GM21528 (cell line): ENCODE results near the gene JMJD8.

Experiments
- ATAC-seq: cut with Tn5 transposase; IDR thresholded peaks from one replicate; pipeline ENCODE4 v1.9.1; 2021; ENCODE audit warnings: mild to moderate bottlenecking, moderate library complexity; ENCODE audit not compliant: unreplicated experiment, low FRiP score

The JMJD8 gene, protein sequence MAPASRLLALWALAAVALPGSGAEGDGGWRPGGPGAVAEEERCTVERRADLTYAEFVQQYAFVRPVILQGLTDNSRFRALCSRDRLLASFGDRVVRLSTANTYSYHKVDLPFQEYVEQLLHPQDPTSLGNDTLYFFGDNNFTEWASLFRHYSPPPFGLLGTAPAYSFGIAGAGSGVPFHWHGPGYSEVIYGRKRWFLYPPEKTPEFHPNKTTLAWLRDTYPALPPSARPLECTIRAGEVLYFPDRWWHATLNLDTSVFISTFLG

DNA sequence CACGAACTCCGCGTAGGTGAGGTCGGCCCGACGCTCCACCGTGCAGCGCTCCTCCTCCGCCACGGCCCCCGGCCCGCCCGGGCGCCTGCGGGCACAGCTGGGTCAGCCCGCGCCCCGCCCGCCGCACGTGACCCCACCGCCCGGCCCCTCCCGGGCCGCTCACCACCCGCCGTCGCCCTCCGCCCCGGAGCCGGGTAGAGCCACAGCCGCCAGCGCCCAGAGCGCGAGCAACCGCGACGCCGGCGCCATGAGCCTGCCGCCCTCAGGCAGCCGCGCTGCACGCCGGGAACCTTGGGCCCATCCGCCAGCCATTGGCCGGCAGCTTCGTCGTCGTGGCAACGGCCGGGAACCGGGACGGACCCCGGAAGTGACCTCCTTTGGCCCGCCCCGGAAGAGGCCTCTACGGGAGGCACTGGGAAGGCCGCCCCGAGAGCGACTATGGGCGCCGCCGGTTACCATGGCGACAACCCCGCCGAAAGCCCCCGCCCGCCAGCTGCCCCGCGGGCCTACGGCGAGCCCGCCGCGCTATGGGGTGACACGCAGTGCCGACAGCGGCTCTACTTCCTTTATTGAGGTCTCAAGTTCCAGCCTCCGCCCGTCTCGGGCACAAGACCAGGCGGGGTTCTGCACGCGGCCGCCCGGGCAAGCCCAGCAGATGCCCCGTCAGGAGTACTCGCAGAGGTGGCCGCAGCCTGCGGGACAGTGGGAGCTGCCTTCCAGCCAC, at the start of gene JMJD8:
Gene JMJD8, minus strand, starts transcription at position 264 of the 724 bp plus-strand sequence. Its CDS starts 15 bp downstream, at position 249.
- ATAC-seq, result peak; percentile 50

DNA sequence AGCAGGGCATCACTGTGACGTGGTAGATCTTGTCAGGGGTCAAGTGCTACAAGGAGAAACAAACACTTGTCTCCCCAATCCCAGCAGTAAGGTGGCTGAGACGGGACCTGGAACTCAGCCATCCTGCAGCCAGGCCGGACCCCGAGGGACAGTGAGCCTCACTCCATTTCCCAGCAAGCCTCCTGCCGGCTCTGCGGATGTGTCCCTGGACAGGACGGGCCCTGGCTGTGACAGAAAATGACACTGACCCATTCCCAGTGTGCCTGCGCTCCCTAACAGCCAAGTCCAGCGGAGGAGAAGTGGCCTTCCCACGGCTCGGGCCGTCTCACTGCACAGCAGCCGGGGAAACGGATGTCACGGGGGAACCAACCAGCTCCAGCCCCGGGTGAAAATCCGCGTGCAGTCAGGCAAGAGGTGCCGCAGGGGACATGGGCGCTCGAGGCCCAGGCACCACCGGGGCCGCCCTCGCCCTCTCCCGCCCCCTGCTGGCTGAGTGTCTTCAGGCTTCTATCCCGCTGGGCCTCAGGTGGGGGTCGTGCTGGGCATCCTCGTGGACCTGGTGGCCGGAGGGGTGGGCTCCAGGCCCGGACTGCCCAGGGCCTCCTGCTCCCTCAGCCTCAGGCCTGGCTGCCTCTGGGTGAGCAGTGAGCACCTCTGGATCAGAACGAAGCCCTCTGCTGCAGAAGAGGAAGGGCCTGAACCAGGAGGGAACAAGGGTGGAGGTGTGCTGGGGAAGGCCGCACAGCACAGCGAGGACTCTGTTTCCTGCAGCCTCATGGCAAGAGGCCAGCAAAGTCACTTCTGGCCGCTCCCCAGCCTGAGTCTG, 49.5 kb upstream of the JMJD8 start:
- ATAC-seq, result no peak

DNA sequence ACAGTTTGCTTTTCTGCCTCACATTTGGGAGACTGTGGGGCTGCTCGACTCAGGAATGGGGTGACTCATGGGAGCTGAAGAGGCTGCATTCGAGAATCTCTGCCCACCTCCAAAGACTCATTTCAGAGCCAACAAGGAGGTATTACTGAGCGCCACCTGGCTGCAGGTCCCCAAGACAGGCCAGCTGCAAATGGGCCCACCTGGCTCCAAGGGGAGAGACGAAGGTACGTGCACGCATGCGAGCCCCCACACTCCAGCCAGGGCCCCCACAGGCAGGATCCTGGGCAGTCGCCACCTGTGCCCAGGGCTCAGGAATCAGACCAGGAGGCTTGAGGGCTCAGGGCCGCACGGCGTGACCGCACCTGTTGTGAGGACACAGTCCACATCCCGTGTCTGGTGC, 48.8 kb upstream of the JMJD8 start:
- ATAC-seq, result no peak

DNA sequence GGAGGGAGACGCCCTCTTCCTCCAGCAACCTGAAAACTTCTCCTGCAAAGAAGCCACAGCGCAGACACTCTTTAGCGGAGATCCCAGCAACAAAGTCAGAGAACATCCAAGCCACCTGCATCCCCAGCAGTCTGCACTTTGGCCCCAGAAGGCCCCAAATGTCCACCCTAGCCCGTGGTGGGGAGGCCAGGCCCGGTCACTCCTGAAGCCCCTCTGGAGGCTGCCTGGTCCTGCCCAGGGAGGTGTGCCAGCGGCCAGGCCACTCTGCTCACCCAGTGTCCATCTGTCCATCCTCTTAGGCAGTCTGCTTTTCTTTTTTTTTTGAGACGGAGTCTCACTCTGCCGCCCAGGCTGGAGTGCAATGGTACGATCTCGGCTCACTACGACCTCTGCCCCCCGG, 48.2 kb upstream of the JMJD8 start:
- no peak for ATAC-seq

DNA sequence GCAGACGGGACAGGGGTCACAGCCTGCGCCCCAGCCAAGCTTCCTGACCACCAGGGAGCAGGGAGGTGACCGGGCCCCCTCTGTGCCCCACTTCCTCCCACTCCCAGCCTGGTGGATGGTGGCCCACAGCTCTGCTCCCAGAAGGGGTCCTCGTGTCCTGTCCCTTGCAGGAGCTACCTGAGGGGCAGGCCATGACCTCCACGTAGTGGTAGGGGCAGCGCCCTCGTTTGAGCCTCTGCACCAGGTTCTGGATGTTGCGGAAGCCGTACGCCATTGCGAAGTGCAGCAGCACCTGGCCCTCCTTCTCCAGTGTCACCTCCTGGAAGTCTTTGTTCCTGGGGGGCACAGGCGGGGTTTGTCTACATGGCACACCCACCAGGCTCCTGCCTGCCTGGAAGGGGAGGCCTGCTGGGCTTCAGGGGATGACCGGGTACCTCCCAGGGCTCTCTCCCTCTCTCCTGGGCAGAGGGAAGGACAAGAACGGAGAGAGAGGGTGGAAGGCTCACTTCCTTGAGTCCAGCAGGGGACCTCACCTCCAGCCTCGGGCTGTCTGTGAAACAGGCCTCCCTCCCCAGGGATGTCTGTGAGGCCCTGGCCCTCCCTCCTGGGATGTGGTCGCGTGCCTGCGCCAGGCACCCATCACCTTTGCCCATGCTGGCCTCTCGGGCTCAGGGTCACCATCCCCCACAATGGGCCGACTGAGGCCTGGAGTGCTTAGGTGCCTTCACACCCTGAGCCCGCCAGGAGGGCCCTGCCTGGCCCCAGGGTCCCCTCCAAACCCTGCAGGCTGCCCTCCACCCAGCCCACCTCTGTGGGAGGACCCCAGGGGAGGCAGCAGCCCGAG, 46.8 kb upstream of the JMJD8 start:
- no peak for ATAC-seq

DNA sequence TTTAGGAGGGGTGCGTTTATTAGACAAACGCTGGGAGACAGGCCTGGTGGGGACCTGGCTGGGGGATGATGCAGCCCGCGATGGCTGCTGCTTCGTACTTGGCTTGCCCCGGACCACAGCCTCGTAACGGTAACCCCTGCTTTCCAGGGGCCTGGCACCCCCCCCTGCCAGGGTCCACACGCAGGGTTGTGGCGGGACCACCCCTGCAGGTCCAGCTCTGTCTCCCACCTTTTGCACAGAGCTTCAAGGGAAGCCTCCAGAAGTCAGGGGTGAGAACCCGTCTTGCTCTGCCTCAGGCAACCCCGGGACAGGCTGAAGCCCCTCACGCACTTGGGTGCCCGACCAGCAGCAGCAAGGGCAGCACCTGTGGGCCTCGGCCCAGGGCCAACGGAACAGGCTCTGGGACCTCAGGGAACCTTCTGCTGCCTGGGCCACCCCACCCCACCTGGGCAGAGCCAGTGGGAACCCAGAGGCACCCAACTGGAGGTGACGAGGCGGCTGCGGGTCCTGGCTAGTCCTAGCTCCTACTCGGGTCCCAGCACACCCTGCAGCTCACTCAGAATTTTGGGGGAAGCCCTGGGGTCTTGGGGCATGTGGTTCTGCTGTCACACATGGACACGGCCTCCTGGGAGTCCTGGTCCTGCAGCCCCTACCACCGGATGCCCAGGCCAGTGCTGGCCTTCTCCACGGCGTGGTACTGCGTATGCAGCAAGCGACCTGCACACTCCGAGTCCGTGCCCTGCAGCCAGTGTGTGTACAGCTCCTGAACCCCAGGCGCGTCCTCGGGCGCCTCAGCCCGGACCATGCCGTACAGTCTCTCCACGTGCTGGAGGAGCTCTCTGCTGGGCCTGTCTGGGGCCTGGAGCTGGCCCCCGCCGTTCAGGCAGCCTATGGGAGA, 45.9 kb upstream of the JMJD8 start:
- no peak for ATAC-seq

DNA sequence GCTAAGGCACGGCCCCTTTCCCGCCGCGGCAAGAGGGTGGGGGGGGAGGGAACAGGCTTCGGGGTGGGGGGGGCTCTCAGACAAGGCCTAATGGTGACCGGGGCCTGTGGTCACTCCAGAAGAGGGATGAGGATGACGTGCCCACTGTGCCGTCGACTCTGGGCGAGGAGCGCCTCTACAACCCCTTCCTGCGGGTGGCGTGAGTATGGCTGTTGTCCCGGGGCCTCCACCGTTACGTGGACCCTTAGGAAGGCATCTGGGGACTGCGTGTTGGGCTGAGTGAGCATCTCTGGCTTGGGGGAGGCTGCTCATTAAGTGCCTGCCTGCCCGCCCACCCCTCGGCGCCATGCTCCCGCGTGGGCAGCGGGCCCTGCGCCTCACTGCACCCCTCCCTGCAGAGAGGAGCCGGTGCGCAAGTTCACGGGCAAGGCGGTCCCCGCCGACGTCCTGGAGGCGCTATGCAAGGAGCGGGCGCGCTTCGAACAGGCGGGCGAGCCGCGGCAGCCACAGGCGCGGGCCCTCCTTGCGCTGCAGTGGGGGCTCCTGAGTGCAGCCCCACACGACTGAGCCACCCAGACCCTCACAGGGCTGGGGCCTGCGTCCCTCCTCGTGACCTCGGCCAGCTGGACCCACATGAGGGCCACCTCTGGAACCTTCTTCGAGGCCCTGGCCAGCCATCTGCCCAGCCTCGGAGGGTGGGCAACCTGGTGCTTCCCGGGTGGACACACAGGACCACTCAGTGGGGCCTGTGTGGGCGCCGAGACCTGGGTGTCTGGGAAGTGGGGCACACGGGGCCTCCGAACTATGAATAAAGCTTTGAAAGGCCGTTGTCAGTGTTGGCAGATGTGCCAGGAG, 45.0 kb upstream of the JMJD8 start:
- no peak for ATAC-seq

DNA sequence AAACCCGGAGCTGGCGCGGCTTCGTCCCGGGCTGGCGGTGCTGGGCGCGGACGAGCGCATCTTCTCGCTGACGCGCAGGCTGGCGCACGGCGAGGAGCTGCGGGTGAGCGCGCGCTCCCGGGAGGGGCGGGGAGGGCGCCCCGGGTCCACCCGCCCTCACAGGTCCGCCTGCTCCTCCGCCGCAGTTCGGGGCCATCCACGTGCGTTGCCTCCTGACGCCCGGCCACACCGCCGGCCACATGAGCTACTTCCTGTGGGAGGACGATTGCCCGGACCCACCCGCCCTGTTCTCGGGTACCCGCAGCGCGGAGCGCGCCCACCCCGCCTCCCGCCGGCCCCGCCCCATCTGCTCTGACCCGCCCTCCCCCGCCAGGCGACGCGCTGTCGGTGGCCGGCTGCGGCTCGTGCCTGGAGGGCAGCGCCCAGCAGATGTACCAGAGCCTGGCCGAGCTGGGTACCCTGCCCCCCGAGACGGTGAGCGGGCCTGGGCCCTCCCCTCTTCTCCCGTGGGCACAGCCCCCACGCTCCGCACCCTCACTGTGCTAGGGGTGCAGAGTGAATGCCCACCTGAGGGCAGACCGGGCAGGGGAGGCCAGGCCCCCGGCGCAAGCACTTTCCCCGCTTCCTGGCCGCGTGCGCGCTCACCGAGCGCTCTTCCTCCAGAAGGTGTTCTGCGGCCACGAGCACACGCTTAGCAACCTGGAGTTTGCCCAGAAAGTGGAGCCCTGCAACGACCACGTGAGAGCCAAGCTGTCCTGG, 44.2 kb upstream of the JMJD8 start:
- ATAC-seq, result no peak

DNA sequence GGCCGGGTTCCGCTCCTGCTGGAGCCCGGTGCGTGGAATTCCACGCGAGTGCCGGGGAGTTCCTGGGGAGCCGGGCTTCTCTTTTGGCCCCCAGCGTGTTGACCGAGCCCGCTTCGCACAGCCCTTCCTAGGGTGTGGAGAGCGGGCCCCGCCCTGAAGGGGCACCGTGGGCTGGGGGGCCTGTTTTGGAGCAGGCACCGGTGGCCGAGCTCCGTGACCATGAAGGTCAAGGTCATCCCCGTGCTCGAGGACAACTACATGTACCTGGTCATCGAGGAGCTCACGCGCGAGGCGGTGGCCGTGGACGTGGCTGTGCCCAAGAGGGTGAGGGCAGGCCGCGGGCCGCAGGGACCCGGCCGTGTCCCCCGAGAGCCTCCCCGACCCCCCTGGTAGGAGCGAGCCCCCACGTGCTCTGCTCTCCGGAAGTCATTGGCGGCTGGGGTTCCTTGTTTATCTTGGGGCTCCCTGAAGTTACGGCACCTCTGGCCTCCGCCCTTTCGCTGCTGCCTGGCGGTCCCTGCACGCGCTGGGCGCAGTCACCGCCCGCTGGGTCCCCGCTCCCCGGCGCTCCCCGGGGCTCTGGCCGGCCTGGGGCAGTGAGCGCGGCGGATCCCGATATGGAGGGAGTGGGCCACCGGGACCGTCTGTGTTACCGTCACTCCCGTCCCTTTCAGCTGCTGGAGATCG, 43.3 kb upstream of the JMJD8 start:
- ATAC-seq, result no peak

DNA sequence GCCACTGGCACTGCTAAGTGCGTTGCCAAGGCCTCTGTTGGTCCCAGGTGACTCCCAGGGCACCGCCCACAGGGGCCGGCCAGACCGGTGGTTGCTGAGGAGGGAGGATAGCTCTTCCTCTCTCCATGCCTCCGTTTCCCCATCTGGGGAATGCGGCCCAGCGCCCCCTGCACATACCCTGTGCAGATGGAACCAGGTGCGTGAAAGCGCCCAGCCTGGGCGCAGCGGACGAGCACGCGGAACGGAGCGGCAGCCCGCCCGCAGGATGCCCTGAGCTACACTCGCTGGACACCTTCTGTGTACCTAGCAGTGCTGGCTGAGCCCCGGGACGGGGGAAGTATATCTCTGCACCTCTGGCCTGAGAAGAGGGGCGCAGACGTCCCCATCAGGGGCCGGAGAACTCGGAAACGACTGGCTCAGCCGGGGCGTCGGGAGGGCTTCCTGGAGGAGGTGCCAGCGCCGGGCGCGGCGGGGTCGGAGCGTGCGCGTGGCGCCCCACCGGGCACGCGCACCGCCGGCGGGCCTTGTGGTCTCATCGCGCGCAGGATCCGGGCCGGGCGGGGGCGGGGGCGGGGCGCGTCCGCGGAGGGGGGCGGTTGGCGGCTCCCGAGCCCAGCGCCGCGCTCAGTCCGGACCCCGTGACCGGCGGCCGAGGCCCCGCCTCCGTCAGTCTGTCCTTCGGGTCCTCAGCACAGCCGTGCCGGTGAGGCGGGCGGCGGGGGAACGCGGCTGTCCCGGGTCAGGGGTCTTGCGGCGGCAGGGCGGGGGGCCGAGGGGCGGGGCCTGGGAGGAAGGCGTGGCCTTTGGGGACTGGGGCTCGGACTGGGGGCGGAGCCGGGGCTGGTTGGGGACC, 42.5 kb upstream of the JMJD8 start, which contains the start of the genes CCDC78 and HAGHL:
Gene CCDC78, minus strand, starts transcription at position 6 of the 853 bp plus-strand sequence. CDS start 76 bp downstream, outside the sequence.
Gene HAGHL, plus strand, starts transcription at position 669 of the 853 bp plus-strand sequence. CDS start 404 bp downstream, outside the sequence.
- no peak for ATAC-seq

DNA sequence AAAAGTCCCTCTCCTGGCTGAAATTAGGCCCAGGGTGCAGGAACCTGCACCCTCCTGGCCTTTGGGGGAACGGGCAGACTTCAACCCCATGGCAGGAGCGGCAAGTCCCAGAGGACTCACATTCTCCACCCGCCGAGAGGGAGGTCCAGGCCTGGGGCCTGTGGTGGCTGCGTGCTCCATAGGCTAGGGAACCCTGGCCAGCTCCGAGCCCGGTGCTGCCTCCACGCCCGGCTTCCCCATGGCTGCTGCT, 42.0 kb upstream of the JMJD8 start:
- ATAC-seq, result no peak

DNA sequence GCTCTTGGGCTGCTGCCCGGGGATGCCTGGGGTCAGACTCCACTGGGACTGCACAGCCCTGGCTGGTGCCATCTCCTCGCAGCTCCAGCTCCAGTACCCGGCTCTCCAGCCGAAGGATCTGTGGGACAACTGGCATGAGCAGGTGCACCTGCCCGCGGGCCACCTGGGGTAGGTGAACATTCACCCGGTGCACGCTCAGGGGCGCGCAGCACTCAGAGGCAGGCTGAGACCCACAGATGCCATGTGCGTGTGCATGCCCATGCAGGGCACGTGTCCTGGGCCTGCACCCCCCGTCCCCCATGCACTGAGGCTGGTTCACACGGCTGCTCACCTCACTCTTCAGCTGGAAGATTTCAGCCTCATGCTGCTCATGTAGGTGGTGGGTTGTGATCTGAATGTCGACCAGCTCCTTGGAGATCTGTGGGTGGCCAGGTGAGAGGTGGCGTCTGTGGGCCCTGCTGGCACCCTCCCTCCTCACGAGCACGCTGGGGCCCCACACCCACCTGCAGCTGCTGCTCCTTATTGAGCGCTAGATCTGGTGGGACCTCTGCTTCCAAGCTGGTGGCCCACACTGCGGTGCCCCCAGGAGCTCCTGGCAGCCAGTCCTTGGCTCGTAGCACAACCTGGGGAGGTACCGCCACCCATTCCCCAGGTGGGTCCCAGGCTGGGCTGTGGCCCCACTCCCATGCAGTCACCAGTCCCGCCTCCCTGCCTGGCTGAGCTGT, 41.5 kb upstream of the JMJD8 start:
- no peak for ATAC-seq

DNA sequence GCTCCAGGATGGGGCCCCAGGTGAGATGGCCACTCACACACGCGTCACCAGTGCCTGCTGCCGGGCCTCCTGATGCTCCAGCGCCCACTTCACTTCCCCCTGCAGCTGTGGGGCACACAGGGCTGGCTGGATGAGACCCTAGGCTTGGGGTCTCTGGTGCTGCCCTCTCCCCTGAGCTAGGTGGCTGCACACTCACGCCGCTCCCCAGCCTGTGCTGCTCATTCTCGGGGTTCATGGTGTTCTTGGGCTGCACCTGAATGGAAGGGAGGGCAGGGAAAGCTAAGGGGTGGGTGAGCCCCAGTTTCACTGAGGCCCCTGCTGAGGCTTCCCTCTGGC, 40.9 kb upstream of the JMJD8 start:
- no peak for ATAC-seq

DNA sequence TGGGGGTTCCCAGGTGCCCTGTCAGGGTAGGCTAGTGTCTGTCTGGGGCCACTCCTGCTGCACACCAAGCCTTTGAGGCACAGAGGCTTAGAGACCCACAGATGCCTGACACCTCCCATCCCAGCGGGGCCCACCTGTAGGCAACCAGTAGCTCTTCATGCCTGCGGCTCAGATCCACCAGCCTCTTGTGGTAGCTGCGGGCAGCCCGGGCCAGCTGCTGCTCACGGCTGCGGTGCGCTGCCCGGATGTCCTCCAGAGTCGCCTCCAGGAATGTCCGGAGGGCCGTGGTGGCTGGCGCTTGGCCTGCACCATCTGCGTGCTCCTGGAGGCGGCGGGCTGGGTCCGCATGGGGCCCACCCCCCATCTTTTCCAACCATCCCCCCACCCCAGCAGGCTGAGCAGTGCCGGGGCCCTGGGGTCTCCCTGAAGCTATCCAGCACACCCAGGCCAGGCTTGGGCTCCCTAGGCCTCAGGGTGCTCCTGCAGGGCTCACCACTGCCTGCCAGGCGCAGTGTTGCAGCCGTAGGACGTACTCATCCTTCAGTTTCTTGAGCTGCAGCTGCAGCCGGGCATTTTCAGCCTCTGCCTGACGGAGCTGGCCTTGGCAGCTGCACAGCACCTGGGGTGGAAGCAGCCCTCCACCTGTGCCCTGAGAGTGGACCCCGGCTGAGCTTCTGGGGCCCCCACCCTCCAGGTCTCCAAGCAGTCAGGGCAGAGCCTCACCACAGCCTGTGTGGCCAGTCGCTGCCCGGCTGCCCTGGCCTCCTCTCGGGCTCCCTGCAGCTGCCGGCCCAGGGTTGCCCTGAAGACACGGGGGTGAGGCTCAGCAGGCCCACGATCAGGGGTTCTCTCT, 40.3 kb upstream of the JMJD8 start:
- ATAC-seq, result no peak

DNA sequence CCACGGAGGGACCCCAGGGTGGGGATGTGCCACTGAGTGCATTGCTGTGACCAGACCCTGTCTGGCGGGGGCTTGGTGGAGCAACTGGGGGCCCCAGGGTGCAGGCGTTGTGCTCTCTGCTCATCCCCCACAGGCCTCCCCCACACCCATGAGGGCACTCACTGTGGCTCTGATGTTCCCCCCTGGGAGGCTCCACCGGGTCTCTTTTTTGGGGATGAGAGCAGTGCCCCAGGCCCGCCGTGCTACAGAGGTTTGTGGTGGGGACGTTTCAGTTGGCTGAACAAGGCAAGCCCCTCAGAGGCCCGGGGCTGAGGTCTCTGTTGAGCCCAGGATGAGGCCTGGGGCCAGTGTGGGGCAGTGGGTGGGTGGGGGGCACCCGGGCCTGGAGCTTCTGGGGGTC, 39.6 kb upstream of the JMJD8 start:
- ATAC-seq, result no peak
